Measurements from ENCODE around the gene WAC.

DNA sequence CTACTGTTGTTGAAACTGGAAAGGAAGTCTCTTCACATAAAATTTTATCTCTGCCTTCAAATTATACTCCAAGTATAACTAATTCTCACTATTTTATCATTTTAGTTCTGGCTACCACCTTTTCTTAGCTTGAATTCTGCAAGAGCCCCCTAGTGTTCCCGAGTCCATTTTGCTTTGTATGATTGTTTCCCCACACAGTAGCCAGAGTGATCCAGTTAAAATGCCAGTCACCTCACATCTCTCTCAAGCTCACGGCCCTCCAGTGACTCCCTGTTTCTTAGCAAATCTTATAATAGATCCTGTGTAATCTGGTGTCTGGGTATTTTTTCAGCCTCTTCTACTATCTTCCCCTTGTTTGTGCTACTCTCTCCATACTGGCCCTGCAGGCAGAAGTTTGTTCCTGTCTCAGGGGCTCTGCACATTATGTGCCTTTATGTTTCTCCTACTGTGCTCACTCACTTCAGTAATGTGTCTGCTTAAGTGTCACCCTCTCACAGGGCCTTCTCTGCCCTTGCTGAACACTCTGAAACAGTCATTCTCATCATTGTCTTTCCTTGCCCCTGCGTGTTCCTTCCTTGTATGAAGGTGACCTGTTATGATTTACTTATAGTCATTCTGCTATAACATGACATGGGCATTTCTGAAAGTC is 8.9 kb downstream of the WAC start:
- TF ChIP-seq, protein P1, sequence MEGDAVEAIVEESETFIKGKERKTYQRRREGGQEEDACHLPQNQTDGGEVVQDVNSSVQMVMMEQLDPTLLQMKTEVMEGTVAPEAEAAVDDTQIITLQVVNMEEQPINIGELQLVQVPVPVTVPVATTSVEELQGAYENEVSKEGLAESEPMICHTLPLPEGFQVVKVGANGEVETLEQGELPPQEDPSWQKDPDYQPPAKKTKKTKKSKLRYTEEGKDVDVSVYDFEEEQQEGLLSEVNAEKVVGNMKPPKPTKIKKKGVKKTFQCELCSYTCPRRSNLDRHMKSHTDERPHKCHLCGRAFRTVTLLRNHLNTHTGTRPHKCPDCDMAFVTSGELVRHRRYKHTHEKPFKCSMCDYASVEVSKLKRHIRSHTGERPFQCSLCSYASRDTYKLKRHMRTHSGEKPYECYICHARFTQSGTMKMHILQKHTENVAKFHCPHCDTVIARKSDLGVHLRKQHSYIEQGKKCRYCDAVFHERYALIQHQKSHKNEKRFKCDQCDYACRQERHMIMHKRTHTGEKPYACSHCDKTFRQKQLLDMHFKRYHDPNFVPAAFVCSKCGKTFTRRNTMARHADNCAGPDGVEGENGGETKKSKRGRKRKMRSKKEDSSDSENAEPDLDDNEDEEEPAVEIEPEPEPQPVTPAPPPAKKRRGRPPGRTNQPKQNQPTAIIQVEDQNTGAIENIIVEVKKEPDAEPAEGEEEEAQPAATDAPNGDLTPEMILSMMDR (IDR thresholded peaks at IDR 0.05; ENCODE audit: insufficient read depth, low read depth, low read length) = no peak
- no peak for TF ChIP-seq EZH2 (IDR thresholded peaks at IDR 0.05; ENCODE audit: insufficient read depth, low read length)

Measured in astrocyte (in vitro differentiated cells and primary cell).